Sigmoid colon (tissue), 7 donors: Measurements from ENCODE around the gene PKHD1. TPM values are rescaled to one million over a fixed set of nuclear protein-coding genes. Genes with fewer than 3 reads are reported as not detected.

Source experiments
- DNase-seq: peaks from one replicate; pipeline ENCODE4 v3.0.0-alpha.2; 2019
- H3K27ac ChIP-seq, 4 donors: fragments of 200-600 bp; sonication (generic); one replicate each; pipeline ENCODE4 v1.5.1; 2016 to 2019; ENCODE audit warnings: mild to moderate bottlenecking in 1 of 4
- H3K27me3 ChIP-seq, 3 donors: fragments of 200-600 bp; sonication (generic); one replicate each; pipeline ENCODE4 v1.5.1; 2019; ENCODE audit warnings: mild to moderate bottlenecking in 1 of 3
- H3K36me3 ChIP-seq, 4 donors: fragments of 200-600 bp; sonication (generic); one replicate each; pipeline ENCODE4 v1.5.1; 2016 to 2019
- H3K4me1 ChIP-seq, 4 donors: fragments of 200-600 bp; sonication (generic); one replicate each; pipeline ENCODE4 v1.5.1; 2017 to 2019
- H3K4me3 ChIP-seq, 4 donors: fragments of 200-600 bp; sonication (generic); one replicate each; pipeline ENCODE4 v1.5.1; 2017 to 2019; ENCODE audit warnings: mild to moderate bottlenecking in 2 of 4, moderate library complexity in 1 of 4
- H3K9me3 ChIP-seq, 4 donors: fragments of 200-600 bp in 3 of 4; sonication (generic) in 3 of 4; one replicate each; pipeline versions ENCODE4 v1.5.1 to v1.6.1; 2013 to 2019
- EP300 ChIP-seq, 4 donors: sonication (generic); formaldehyde crosslinking; IDR thresholded peaks; one replicate each; pipeline ENCODE4 v1.6.1; 2017; ENCODE audit warnings: antibody characterized with exemption in 4 of 4
- POLR2A ChIP-seq, 2 donors: fragments of 450-650 bp; IDR thresholded peaks; one replicate each; pipeline ENCODE4 v1.6.1; 2016; ENCODE audit warnings: antibody characterized with exemption in 2 of 2, mild to moderate bottlenecking in 2 of 2, moderate library complexity in 2 of 2
- POLR2AphosphoS5 ChIP-seq, 4 donors: sonication (generic); formaldehyde crosslinking; IDR thresholded peaks; one replicate each; pipeline ENCODE4 v1.6.1; 2017; ENCODE audit warnings: antibody characterized with exemption in 4 of 4
- WGBS, 2 donors: extraction: QIAGEN DNeasy Blood & Tissue Kit; methylation state at CpG; one replicate each; pipeline ENCODE4 v1.1.7; 2013; 5-methylcytosine and 5-hydroxymethylcytosine counted together
- intact Hi-C: fragments of 100-400 bp; cut with DNase I; formaldehyde crosslinking; loops from one replicate; pipeline ENCODE4 v1.15.1; 2023
- polyA plus RNA-seq, 3 donors: library from polyadenylated mRNA; stranded (reverse); fragments of 200-250 nt; gene quantifications; one replicate each; pipeline ENCODE4 v1.2.3, GENCODE V29; 2013
- total RNA-seq, 4 donors: library from RNA; depleted of rRNA; stranded (reverse); fragments of >200 nt; gene quantifications; one replicate each; pipeline ENCODE4 v1.1.0, GENCODE V29; 2016
- TF ChIP-seq, protein P1 (sequence below), 4 experiments: fragments of 450-650 bp in 3 of 4; fragments of 200-600 bp in 1 of 4; IDR thresholded peaks; one replicate each; pipeline ENCODE4 v1.5.1; 2016 to 2019; ENCODE audit warnings: antibody characterized with exemption in 4 of 4, mild to moderate bottlenecking in 3 of 4, moderate library complexity in 2 of 4
- donor health status: healthy with polysubstance abuse.
- donor health status: Bipolar disorder and iron deficiency.
- donor health status: healthy.

The PKHD1 gene
- total and polyA plus RNA-seq, 7 donors = under 0.01 to 0.66 (median under 0.01) TPM; not detected in 2

- no peaks in the 10 kb centered on the region for H3K36me3 ChIP-seq
- no peaks in the 10 kb centered on the region for H3K9me3 ChIP-seq
- no peak for DNase-seq
- intact Hi-C loops = no loop called here
- H3K27me3 ChIP-seq = no peaks in the 10 kb centered on the region
- H3K4me3 ChIP-seq = no peak overlapping the region
- TF ChIP-seq EP300 (IDR thresholded peaks at IDR 0.05) = no peak
- TF ChIP-seq, protein P1, sequence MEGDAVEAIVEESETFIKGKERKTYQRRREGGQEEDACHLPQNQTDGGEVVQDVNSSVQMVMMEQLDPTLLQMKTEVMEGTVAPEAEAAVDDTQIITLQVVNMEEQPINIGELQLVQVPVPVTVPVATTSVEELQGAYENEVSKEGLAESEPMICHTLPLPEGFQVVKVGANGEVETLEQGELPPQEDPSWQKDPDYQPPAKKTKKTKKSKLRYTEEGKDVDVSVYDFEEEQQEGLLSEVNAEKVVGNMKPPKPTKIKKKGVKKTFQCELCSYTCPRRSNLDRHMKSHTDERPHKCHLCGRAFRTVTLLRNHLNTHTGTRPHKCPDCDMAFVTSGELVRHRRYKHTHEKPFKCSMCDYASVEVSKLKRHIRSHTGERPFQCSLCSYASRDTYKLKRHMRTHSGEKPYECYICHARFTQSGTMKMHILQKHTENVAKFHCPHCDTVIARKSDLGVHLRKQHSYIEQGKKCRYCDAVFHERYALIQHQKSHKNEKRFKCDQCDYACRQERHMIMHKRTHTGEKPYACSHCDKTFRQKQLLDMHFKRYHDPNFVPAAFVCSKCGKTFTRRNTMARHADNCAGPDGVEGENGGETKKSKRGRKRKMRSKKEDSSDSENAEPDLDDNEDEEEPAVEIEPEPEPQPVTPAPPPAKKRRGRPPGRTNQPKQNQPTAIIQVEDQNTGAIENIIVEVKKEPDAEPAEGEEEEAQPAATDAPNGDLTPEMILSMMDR (IDR thresholded peaks at IDR 0.05) = no peak
- no peak for TF ChIP-seq POLR2AphosphoS5 (IDR thresholded peaks at IDR 0.05)
- no peak for TF ChIP-seq POLR2A (IDR thresholded peaks at IDR 0.05)
- H3K27ac ChIP-seq = no peak overlapping the region
- WGBS, 2 donors = 92 to 94% methylated on average over 7 of the region's 7 CpGs
- H3K4me1 ChIP-seq = no peaks in the 10 kb centered on the region
Observed at GRCh38 chr6:52055451-52055850, 32.0 kb downstream of the PKHD1 start.

DNA sequence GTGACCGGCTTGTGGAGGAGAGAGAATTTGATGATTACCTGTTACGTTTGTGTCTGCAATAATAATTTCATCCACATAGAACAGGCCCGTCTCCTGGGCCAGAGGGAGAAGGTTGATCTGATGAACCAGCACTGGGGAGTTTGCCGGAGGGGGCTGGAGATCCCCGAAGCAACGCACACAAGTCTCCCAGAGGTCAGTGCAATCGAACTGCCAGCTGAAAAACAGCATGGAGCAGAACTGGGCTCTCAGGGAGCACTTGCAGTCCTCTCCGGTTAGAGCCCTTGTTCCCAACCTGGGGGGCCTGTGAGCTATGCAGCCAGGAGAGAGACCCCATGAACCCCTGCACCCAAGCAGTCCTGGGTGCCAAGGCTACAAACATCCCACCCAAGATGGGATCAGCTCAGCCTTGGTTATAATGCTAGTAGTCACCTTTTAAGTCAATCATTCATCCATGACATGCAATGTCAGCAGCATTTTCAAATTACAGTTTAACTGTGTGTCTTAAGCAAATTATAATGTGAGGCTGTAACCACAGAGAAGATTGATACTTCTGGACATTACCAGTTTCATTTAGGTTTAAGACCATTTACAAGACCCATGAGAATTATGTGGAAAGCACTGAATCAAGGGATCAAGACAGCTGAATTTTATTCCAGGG is 34.2 kb downstream of the PKHD1 start:
- H3K4me3 ChIP-seq = no peak overlapping the region
- no peaks in the 10 kb centered on the region for H3K4me1 ChIP-seq
- no peak for DNase-seq

GRCh38 chr6:52050051-52050405 is 37.4 kb downstream of the PKHD1 start:
- no peak for DNase-seq
- intact Hi-C loops = no loop called here
- Histone ChIP-seq H3K27me3 (no peaks in the 10 kb centered on the region), H3K27ac (no peak overlapping the region), H3K4me1 (peaks cover 0 to 13% (median 9%) of the 10 kb centered on the region in 4 donors), H3K9me3 (no peaks in the 10 kb centered on the region), H3K36me3 (no peaks in the 10 kb centered on the region), H3K4me3 (no peak overlapping the region)
- TF ChIP-seq POLR2AphosphoS5 (IDR thresholded peaks at IDR 0.05) (no peak), POLR2A (IDR thresholded peaks at IDR 0.05) (no peak), EP300 (IDR thresholded peaks at IDR 0.05) (no peak)
- TF ChIP-seq, protein P1 (IDR thresholded peaks at IDR 0.05) = no peak
- WGBS, 2 donors = 59 to 68% methylated on average over 7 of the region's 7 CpGs

More for the DNA sequence above, 34.2 kb downstream of the PKHD1 start:
- intact Hi-C loops = no loop called here
- TF ChIP-seq EP300 (IDR thresholded peaks at IDR 0.05) (no peak), POLR2AphosphoS5 (IDR thresholded peaks at IDR 0.05) (no peak), POLR2A (IDR thresholded peaks at IDR 0.05) (no peak)
- TF ChIP-seq, protein P1 (IDR thresholded peaks at IDR 0.05) = no peak
- H3K27me3 ChIP-seq = no peaks in the 10 kb centered on the region
- H3K36me3 ChIP-seq = no peaks in the 10 kb centered on the region
- H3K9me3 ChIP-seq = no peaks in the 10 kb centered on the region
- WGBS, 2 donors = 88 to 89% methylated on average over 8 of the region's 8 CpGs
- H3K27ac ChIP-seq = no peak overlapping the region

DNA sequence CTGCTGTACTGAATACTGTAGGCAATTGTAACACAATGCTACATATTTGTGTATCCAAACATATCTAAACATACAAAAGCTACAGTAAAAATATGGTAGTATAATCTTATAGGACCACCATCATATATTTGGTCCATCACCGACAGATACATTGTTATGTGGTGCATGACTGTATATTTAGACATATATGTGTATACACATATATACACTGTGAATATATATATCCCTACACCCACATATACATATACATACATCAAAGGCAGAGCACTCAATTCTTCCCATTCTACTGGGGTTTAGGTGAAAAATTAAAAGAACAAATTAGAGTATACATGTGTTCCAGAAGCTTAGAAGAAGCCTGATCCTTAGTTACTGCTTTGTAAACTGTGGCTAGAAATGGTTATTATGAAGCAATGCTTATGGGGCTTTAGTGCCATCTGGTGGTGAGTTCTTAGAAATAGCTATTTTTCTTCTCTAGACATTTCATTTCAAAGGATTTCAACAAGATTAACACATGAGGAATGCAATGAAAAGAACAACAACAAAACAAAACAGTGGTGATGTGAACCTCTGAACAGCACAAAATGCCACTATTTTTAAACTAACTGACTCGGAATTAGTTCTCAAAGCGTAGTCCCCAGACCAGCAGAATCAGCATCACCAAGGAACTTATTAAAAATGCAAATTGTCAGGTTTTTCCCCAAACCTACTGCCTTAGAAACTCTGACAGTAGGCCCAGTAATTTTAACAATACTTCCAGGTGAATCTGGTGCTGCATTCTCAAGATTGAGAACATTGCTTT is 38.0 kb downstream of the PKHD1 start:
- intact Hi-C loops = loop anchor here (2.0 kb wide), 1 partner anchor 1233 kb away; no protein-coding TSS in a partner anchor
- TF ChIP-seq, protein P1 (IDR thresholded peaks at IDR 0.05) = peak; percentile 33 to 64 (median 39)
- no peak for TF ChIP-seq POLR2A (IDR thresholded peaks at IDR 0.05)
- WGBS, 2 donors = 49 to 55% methylated on average over 3 of the region's 3 CpGs
- Histone ChIP-seq H3K36me3 (no peaks in the 10 kb centered on the region), H3K4me1 (peaks cover 0 to 13% (median 9%) of the 10 kb centered on the region in 4 donors), H3K9me3 (no peaks in the 10 kb centered on the region), H3K4me3 (no peak overlapping the region), H3K27me3 (no peaks in the 10 kb centered on the region), H3K27ac (no peak overlapping the region)
- DNase-seq = no peak
